Stimulated activated effector memory CD8-positive, alpha-beta T cell treated with anti-CD3 and anti-CD28 coated beads, Interleukin-12 subunit alpha, Interleukin-12 subunit beta, amount 100 ng/mL, for 72 hours (primary cell): ENCODE results near the gene DGCR8.
A peak's percentile ranks its signal among the peaks of the same experiment; 100 is the strongest.
"Not testable (repeated sequence)": the region's sequence is repeated elsewhere in the genome, so short reads cannot be mapped to it uniquely, and the experiment has no call there.

Source experiments
- ATAC-seq: fragments of 150-1000 bp; cut with Tn5 transposase; 2 replicates; pipeline ENCODE4 v1.10.0; 2021
- DNase-seq, 2 donors: peaks; one replicate each; pipeline ENCODE4 v3.0.0; 2021 to 2022; ENCODE audit warnings: low spot score in 2 of 2
- H3K27ac Mint-ChIP-seq: one replicate; pipeline ENCODE4 v1.8.0; 2022; ENCODE audit warnings: mild to moderate bottlenecking, mixed read lengths
- H3K36me3 Mint-ChIP-seq: one replicate; pipeline ENCODE4 v1.8.0; 2022; ENCODE audit warnings: mild to moderate bottlenecking, mixed read lengths
- H3K4me1 Mint-ChIP-seq: one replicate; pipeline ENCODE4 v1.8.0; 2022; ENCODE audit warnings: mixed read lengths
- H3K4me3 Mint-ChIP-seq: one replicate; pipeline ENCODE4 v1.8.0; 2022; ENCODE audit warnings: mild to moderate bottlenecking, mixed read lengths
- H3K9me3 Mint-ChIP-seq: one replicate; pipeline ENCODE4 v1.8.0; 2022; ENCODE audit warnings: mixed read lengths

The DGCR8 gene

DNA sequence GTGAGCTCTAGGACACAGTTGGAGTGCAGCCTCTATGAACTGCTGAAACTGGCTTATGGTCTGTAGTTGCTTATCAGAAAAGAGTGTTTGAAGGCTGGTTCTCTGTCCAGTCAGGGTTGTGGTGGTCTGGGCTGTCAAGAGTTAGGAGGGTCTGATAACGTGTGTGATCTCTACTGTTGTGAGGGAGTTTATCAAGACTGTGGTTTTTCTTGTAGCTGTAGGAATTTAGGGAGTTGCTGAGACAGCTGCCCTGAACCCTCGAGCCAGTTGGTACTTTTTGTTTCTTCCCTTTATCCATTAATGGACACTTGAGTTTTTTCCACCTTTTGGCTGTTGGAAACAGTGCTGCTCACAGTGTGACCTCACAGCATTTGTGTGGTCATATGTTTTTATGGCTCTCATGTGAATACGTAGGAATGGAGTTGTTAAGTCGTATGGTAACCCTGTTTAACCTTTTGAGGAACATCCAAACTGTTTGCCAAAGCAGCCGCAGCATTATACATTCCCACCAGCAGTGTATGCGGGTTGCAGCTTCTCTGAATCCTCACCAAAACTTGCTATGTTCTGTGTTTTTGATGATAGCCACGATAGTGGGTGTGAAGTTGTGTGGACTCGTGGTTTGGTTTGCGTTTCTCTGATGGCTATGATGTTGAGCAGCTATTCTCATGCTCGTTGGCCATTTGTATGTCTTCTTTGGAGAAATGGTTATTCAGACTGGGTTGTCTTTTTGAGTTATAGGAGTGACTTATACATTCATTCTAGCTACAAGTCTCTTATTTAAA, 20.9 kb upstream of the DGCR8 start:
- H3K27ac Mint-ChIP-seq, result peak overlapping the region; percentile 79
- H3K4me1 Mint-ChIP-seq, result peaks cover 12% of the 10 kb centered on the region
- no peaks in the 10 kb centered on the region for H3K9me3 Mint-ChIP-seq
- H3K36me3 Mint-ChIP-seq, result peaks cover 30% of the 10 kb centered on the region
- ATAC-seq (no peak), DNase-seq (no peak)
- H3K4me3 Mint-ChIP-seq, result no peak overlapping the region

DNA sequence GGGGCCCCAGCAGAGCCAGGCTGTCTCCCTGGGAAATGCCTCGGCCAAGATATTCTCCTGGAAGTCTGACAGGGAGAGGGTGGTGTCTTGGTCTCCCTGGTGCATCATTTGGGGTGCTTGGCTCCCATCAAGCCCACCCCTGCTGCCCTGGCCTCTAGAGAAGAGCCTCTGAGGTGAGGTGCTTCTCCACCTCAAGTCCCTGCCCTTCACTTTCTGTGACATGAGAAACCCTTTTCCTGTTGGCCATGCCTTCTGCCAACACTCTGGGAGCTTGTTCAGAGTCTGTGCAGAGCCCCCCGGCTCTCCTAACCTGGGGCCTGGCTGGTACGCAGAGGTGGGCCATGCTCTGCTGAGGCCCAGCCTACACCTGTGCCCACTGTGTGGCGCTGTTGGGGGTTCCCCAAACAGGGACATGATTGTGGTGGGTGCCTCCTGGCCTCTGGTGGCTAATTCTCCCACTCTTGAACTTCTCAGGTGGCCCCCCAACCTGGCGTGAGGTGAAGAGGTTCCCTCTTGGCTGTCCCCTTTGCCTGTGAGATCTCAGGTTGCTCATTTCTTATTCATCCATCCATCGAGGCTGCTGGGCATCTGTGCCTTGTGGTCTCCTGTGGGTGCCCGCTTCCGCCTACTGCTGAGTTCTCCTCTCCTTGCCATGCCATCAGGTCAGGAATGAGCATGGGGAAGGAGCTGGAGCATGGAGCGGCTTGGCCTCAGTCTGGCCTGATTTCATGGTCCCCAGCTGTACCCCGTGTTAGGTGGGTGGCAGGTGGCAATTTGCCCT, 19.2 kb upstream of the DGCR8 start:
- DNase-seq, result no peak
- H3K36me3 Mint-ChIP-seq, result peaks cover 23% of the 10 kb centered on the region
- H3K27ac Mint-ChIP-seq, result peak overlapping the region; percentile 56
- H3K9me3 Mint-ChIP-seq, result no peaks in the 10 kb centered on the region
- no peak for ATAC-seq
- no peak overlapping the region for H3K4me3 Mint-ChIP-seq
- peaks cover 12% of the 10 kb centered on the region for H3K4me1 Mint-ChIP-seq

GRCh38 chr22:20061481-20061861, 18.6 kb upstream of the DGCR8 start:
- ATAC-seq (no peak), DNase-seq (no peak)
- Mint-ChIP-seq H3K36me3 (peaks cover 23% of the 10 kb centered on the region), H3K4me3 (no peak overlapping the region), H3K4me1 (peaks cover 12% of the 10 kb centered on the region), H3K27ac (peak overlapping the region; percentile 56), H3K9me3 (no peaks in the 10 kb centered on the region)

- H3K9me3 Mint-ChIP-seq, result no peaks in the 10 kb centered on the region
- H3K36me3 Mint-ChIP-seq, result peaks cover 23% of the 10 kb centered on the region
- H3K4me1 Mint-ChIP-seq, result peaks cover 12% of the 10 kb centered on the region
- no peak for ATAC-seq
- H3K27ac Mint-ChIP-seq, result no peak overlapping the region
- no peak for DNase-seq
- no peak overlapping the region for H3K4me3 Mint-ChIP-seq
These were observed 17.8 kb upstream of the DGCR8 start for GRCh38 chr22:20062043-20062765.

GRCh38 chr22:20062766-20063083, 17.3 kb upstream of the DGCR8 start:
- H3K4me3 Mint-ChIP-seq, result no peak overlapping the region
- no peaks in the 10 kb centered on the region for H3K9me3 Mint-ChIP-seq
- H3K4me1 Mint-ChIP-seq, result peaks cover 12% of the 10 kb centered on the region
- ATAC-seq (no peak), DNase-seq (no peak)
- H3K27ac Mint-ChIP-seq, result no peak overlapping the region
- peaks cover 23% of the 10 kb centered on the region for H3K36me3 Mint-ChIP-seq

- Mint-ChIP-seq H3K9me3 (no peaks in the 10 kb centered on the region), H3K36me3 (peaks cover 15% of the 10 kb centered on the region), H3K4me1 (peaks cover 12% of the 10 kb centered on the region), H3K27ac (no peak overlapping the region), H3K4me3 (no peak overlapping the region)
- ATAC-seq, result no peak
- DNase-seq, result no peak
These were observed 16.5 kb upstream of the DGCR8 start for GRCh38 chr22:20063271-20064139.

DNA sequence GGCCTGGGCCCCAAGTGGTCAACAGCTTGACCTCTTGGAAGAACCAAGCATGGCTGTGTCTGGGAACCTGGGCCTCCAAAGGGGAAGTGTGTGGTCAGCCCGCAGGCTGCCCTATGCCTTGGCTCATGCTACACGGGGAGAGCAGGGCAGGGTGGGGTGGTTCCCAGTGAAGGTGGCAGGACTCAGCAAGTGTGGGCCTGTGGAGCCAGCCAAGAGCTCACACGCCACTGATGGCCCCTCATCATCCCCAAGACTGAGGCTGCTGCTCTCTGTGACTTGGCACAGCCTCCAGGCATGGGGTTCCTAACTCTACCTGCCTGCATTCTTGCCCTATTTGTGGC, 15.9 kb upstream of the DGCR8 start:
- Mint-ChIP-seq H3K4me1 (peaks cover 6% of the 10 kb centered on the region), H3K36me3 (peaks cover 13% of the 10 kb centered on the region), H3K27ac (no peak overlapping the region), H3K4me3 (no peak overlapping the region), H3K9me3 (no peaks in the 10 kb centered on the region)
- DNase-seq (no peak), ATAC-seq (no peak)

GRCh38 chr22:20064545-20065262, 15.3 kb upstream of the DGCR8 start:
- Mint-ChIP-seq H3K36me3 (peaks cover 13% of the 10 kb centered on the region), H3K27ac (no peak overlapping the region), H3K9me3 (no peaks in the 10 kb centered on the region), H3K4me1 (peaks cover under 1% of the 10 kb centered on the region), H3K4me3 (no peak overlapping the region)
- ATAC-seq, result no peak
- DNase-seq, result no peak

- H3K36me3 Mint-ChIP-seq, result peaks cover 13% of the 10 kb centered on the region
- no peaks in the 10 kb centered on the region for H3K4me1 Mint-ChIP-seq
- H3K9me3 Mint-ChIP-seq, result no peaks in the 10 kb centered on the region
- no peak overlapping the region for H3K27ac Mint-ChIP-seq
- no peak for ATAC-seq
- no peak overlapping the region for H3K4me3 Mint-ChIP-seq
- no peak for DNase-seq
These were observed 14.0 kb upstream of the DGCR8 start for GRCh38 chr22:20065896-20066616.

GRCh38 chr22:20066617-20067383, 13.2 kb upstream of the DGCR8 start:
- Mint-ChIP-seq H3K4me3 (no peak overlapping the region), H3K36me3 (peaks cover 8% of the 10 kb centered on the region), H3K4me1 (no peaks in the 10 kb centered on the region), H3K9me3 (no peaks in the 10 kb centered on the region), H3K27ac (no peak overlapping the region)
- DNase-seq (no peak), ATAC-seq (no peak)

DNA sequence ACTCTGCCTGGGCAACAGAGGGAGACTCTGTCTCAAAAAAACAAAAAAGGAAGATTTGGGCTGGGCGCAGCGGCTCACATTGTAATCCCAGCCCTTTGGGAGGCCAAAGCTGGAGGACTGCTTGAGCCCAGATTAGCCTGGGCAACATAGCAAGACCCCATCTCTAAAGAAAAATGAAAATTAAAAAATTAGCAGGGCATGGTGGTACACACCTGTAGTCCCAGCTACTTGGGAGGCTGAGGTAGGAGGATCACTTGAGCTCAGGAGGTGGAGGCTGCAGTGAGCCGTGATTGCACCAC, 12.7 kb upstream of the DGCR8 start:
- ATAC-seq, H3K36me3 Mint-ChIP-seq, H3K9me3 Mint-ChIP-seq, H3K27ac Mint-ChIP-seq, DNase-seq, H3K4me1 Mint-ChIP-seq, H3K4me3 Mint-ChIP-seq: not testable (repeated sequence)

GRCh38 chr22:20068640-20069039, 11.4 kb upstream of the DGCR8 start:
- DNase-seq (no peak), ATAC-seq (no peak)
- H3K27ac Mint-ChIP-seq, result no peak overlapping the region
- H3K9me3 Mint-ChIP-seq, result no peaks in the 10 kb centered on the region
- no peaks in the 10 kb centered on the region for H3K4me1 Mint-ChIP-seq
- no peaks in the 10 kb centered on the region for H3K36me3 Mint-ChIP-seq
- H3K4me3 Mint-ChIP-seq, result no peak overlapping the region

DNA sequence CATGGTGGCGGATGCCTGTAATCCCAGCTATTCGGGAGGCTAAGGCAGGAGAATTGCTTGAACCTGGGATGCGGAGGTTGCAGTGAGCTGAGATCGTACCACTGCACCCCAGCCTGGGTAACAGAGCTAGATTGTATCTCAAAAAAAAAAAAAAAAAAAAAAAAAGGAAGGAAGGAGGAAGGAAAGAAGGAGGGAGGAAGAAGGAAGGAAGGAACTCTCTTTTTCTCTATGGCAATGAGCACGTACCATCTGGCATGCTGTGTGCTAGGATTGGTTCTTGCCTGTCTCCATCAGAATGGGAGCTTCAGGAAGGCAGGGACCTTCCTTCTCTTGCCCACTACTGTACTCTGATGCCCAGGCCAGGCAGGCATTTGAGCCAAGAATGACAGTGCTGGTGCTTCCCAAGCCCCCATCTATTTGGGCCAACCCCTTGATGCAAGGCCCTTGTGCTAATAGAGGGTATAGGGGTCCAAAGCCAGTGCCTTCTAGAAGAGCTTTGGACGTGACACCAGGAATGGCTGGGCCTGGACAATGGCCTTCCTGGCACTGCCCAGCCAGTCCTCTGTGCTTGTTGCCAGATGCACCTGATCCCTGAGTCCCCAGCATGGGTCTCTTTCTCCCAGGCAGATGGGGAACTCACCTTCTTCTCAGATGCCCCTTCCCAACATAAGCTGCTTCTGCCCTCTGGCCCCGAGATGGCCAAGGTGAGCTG, 10.6 kb upstream of the DGCR8 start:
- no peaks in the 10 kb centered on the region for H3K9me3 Mint-ChIP-seq
- ATAC-seq, result no peak

More for the DNA sequence above, 10.6 kb upstream of the DGCR8 start:
- DNase-seq, result no peak
- Mint-ChIP-seq H3K4me1 (no peaks in the 10 kb centered on the region), H3K36me3 (no peaks in the 10 kb centered on the region), H3K4me3 (no peak overlapping the region), H3K27ac (no peak overlapping the region)
